Activated B cell treated with CpG ODN at 0.5 μM for 24 hours (primary cell): ENCODE results near the gene GARRE1. TPM values are rescaled to one million over a fixed set of nuclear protein-coding genes. Genes with fewer than 3 reads are reported as not detected.
A peak's percentile ranks its signal among the peaks of the same experiment; 100 is the strongest.
"Not testable (repeated sequence)": the region's sequence is repeated elsewhere in the genome, so short reads cannot be mapped to it uniquely, and the experiment has no call there.

ENCODE experiments used
- ATAC-seq: fragments of 200-7000 bp; cut with Tn5 transposase; one replicate; pipeline ENCODE4 v1.10.0; 2021; ENCODE audit warnings: low read depth, mild to moderate bottlenecking, moderate library complexity
- CTCF ChIA-PET: fragments of 350-600 bp; sonication (Branson Sonifier 250); formaldehyde crosslinking; loops from one replicate; lab custom pipeline; 2021; ENCODE audit warnings: antibody characterized with exemption; lab: Charles Lee
- POLR2A ChIA-PET: fragments of 350-600 bp; sonication (Branson Sonifier 250); formaldehyde crosslinking; loops from one replicate; lab custom pipeline; 2021; ENCODE audit warnings: antibody characterized with exemption; lab: Charles Lee
- DNase-seq: peaks from one replicate; pipeline ENCODE4 v3.0.0; 2022
- H3K27ac Mint-ChIP-seq: one replicate; pipeline ENCODE4 v1.8.0; 2020; ENCODE audit warnings: mixed read lengths
- H3K27me3 Mint-ChIP-seq: one replicate; pipeline ENCODE4 v1.8.0; 2021; ENCODE audit warnings: mixed read lengths
- H3K36me3 Mint-ChIP-seq: one replicate; pipeline ENCODE4 v1.8.0; 2021; ENCODE audit warnings: low read depth, mixed read lengths
- H3K4me1 Mint-ChIP-seq: one replicate; pipeline ENCODE4 v1.8.0; 2021; ENCODE audit warnings: mixed read lengths
- H3K4me3 Mint-ChIP-seq: one replicate; pipeline ENCODE4 v1.8.0; 2020; ENCODE audit warnings: mild to moderate bottlenecking, mixed read lengths
- H3K9me3 Mint-ChIP-seq: one replicate; pipeline ENCODE4 v1.8.0; 2020; ENCODE audit warnings: mixed read lengths
- intact Hi-C: fragments of 100-400 bp; cut with micrococcal nuclease; formaldehyde crosslinking; loops from one replicate; pipeline ENCODE4 v1.15.1; 2024
- total RNA-seq: library from RNA; stranded (reverse); gene quantifications from 2 replicates; pipeline ENCODE4 v1.2.3, GENCODE V29; 2022
- TF ChIP-seq, protein P1 (sequence below): fragments of 200-600 bp; IDR thresholded peaks from one replicate; pipeline ENCODE4 v1.8.0; 2022; ENCODE audit warnings: antibody characterized with exemption, mild to moderate bottlenecking

GARRE1 gene
- total RNA-seq, 1 donor from 2014 or later = 30.6 TPM

DNA sequence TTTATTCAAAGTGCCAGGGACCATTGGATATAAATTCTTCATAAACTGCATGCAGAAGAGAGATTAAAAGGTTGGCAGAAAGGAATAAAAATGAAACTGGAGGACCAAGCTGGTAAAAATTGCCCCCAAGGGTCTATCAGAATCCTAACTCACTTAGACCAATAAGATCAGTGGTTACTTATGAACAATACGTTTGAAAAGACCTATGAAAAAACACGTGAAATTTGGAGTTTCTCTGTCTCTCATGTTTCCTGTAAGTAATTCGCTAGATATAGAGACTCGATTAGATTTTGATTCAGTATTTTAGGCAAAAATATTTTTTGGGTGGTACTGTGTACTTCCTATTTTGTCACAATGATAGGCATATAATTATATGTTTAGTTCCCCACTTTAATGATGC is 22.9 kb downstream of the GARRE1 start:
- TF ChIP-seq, protein P1, sequence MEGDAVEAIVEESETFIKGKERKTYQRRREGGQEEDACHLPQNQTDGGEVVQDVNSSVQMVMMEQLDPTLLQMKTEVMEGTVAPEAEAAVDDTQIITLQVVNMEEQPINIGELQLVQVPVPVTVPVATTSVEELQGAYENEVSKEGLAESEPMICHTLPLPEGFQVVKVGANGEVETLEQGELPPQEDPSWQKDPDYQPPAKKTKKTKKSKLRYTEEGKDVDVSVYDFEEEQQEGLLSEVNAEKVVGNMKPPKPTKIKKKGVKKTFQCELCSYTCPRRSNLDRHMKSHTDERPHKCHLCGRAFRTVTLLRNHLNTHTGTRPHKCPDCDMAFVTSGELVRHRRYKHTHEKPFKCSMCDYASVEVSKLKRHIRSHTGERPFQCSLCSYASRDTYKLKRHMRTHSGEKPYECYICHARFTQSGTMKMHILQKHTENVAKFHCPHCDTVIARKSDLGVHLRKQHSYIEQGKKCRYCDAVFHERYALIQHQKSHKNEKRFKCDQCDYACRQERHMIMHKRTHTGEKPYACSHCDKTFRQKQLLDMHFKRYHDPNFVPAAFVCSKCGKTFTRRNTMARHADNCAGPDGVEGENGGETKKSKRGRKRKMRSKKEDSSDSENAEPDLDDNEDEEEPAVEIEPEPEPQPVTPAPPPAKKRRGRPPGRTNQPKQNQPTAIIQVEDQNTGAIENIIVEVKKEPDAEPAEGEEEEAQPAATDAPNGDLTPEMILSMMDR = no peak
- H3K36me3 Mint-ChIP-seq = peaks cover 10% of the 10 kb centered on the region
- H3K4me1 Mint-ChIP-seq = peaks cover 63% of the 10 kb centered on the region
- ChIA-PET POLR2A (interaction anchor here (1.3 kb wide), 1 partner anchor 37 kb away, joined by 3 read pairs; no protein-coding TSS in a partner anchor), CTCF (no interaction called here)
- DNase-seq (no peak), ATAC-seq (no peak)
- H3K4me3 Mint-ChIP-seq = peak overlapping the region; percentile 15
- no peaks in the 10 kb centered on the region for H3K9me3 Mint-ChIP-seq
- intact Hi-C loops = no loop called here
- no peaks in the 10 kb centered on the region for H3K27me3 Mint-ChIP-seq
- peak overlapping the region; percentile 62 for H3K27ac Mint-ChIP-seq

DNA sequence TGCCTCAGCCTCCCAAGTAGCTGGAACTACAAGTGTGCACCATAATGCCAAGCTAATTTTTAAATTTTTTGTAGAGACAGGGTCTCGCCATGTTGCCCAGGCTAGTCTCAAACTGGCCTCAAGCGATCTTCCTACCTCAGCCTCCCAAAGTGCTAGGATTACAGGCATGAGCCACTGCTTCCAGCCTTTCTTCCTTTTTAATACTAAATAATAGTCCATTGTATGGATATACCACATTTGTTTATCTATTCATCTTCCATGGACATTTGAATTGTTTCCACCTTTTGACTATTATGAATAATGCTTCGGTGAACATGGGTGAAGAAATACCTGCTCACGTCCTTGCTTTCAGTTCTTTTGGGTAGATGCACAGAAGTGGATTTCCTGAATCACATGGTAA is 24.4 kb downstream of the GARRE1 start:
- Mint-ChIP-seq H3K4me3 (no peak overlapping the region), H3K36me3 (peaks cover 12% of the 10 kb centered on the region), H3K27me3 (no peaks in the 10 kb centered on the region), H3K4me1 (peaks cover 60% of the 10 kb centered on the region), H3K9me3 (no peaks in the 10 kb centered on the region), H3K27ac (no peak overlapping the region)
- ChIA-PET CTCF (no interaction called here), POLR2A (no interaction called here)
- TF ChIP-seq, protein P1 = no peak
- ATAC-seq (no peak), DNase-seq (no peak)
- intact Hi-C loops = no loop called here

DNA sequence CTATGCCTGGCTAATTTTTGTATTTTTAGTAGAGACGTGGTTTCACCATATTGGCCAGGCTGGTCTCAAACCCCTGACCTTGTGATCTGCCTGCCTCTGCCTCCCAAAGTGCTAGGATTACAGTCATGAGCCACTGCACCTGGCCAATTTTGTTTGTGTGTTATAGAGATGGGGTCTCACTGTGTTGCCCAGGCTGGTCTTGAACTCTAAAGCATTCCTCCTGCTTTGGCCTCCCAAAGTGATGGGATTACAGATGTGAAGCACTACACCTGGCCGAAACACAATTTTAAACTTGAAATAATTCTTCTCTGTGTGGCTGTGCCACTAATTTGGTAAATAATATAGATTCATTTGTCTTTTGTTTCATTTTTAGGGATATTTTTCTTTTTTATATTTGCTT is 27.1 kb downstream of the GARRE1 start:
- POLR2A ChIA-PET, ATAC-seq, H3K9me3 Mint-ChIP-seq, H3K27me3 Mint-ChIP-seq, H3K27ac Mint-ChIP-seq, DNase-seq, intact Hi-C loops, H3K4me3 Mint-ChIP-seq, CTCF ChIA-PET: not testable (repeated sequence)
- Mint-ChIP-seq H3K4me1 (peaks cover 39% of the 10 kb centered on the region), H3K36me3 (peaks cover 20% of the 10 kb centered on the region)

DNA sequence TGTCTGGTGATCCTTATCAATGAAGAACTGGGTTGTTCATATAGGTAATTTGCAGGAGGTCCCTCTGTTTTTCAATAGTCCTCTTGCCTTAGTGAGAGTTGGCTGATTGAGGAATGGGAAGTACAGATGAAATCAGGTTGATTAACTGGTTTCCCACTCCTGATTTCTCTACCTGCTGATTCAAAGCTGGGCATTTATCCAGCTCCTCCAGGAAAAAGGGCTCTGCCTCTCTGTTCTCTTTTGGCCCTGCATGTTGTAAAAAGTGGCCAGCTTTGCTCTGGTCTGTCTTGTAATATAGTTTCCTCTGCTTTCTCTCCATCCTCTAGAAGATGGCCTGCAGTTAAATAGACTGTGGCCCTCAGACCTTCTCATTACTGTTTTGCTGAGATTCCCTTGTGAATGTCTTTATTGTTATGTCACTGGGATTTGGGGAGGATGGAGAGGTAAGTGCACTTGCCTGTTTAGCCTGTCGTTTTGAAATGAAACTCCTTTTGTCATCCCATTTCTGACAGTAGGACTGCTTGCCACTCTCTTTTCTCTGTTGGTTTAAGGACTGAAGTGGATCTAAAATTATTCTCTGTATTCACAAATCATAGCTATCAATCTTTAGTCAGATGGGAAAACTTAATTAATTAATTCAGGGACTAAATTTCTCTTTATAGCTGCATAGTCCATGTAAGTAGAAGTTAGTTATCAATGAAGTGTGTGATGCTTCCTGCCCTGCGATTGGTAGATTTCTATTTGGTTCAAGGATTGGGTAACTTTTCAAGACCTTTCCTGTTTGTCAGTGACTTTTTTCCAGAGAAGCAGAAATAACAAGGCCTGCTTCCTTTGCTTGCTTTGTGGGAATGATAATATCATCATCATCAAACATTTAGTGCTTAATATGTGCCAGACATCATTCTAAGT is 28.5 kb downstream of the GARRE1 start:
- POLR2A ChIA-PET = interaction anchor here (0.5 kb wide), 1 partner anchor 12 kb away, joined by 5 read pairs; no protein-coding TSS in a partner anchor
- Mint-ChIP-seq H3K27me3 (no peaks in the 10 kb centered on the region), H3K36me3 (peaks cover 26% of the 10 kb centered on the region), H3K27ac (peak overlapping the region; percentile 3), H3K4me1 (peaks cover 28% of the 10 kb centered on the region), H3K9me3 (no peaks in the 10 kb centered on the region), H3K4me3 (no peak overlapping the region)
- ATAC-seq (no peak), DNase-seq (no peak)
- intact Hi-C loops = no loop called here
- CTCF ChIA-PET = no interaction called here
- TF ChIP-seq, protein P1 = no peak

DNA sequence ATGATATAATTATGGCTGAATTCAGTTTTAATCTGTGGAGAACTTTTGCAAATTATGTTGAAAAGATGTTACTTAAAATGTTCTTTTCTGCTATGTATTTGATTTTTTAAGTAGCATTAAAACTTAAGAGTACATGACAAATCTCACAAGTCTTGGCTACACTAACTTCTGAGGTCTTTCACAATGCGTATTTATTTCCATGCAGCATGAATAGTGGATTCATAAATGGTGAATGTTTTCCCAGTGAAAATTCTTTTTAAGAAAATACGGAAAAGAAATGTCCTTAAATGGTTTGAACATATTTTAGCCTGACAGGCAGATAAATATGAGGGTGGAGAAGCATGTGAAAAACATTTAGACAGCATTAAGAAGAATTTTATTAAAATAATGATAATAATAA is 30.2 kb downstream of the GARRE1 start:
- H3K27me3 Mint-ChIP-seq = no peaks in the 10 kb centered on the region
- peaks cover 25% of the 10 kb centered on the region for H3K36me3 Mint-ChIP-seq
- intact Hi-C loops = no loop called here
- POLR2A ChIA-PET = no interaction called here
- H3K27ac Mint-ChIP-seq = no peak overlapping the region
- CTCF ChIA-PET = no interaction called here
- H3K4me1 Mint-ChIP-seq = peaks cover 25% of the 10 kb centered on the region
- TF ChIP-seq, protein P1 = no peak
- no peak for ATAC-seq
- DNase-seq = no peak
- no peak overlapping the region for H3K4me3 Mint-ChIP-seq
- H3K9me3 Mint-ChIP-seq = no peaks in the 10 kb centered on the region
